B cell (primary cell): ENCODE results near the gene TENM4.

Experiments used
- CTCF ChIP-seq: fragments of 200-600 bp; IDR thresholded peaks from one replicate; pipeline ENCODE4 v1.8.0; 2022; ENCODE audit warnings: antibody characterized with exemption, mild to moderate bottlenecking
- EZH2 ChIP-seq: IDR thresholded peaks from 2 replicates; pipeline ENCODE4 v1.6.1; 2012; ENCODE audit warnings: borderline replicate concordance, low read depth, mild to moderate bottlenecking, moderate library complexity, low read length; ENCODE audit not compliant: insufficient read depth, poor library complexity, severe bottlenecking

GRCh38 chr11:78898266-78898775, 542.5 kb downstream of the TENM4 start:
- TF ChIP-seq CTCF: no peak
- no peak for TF ChIP-seq EZH2
